ENCODE results near the gene ARHGEF7. TPM values are rescaled to one million over a fixed set of nuclear protein-coding genes. Genes with fewer than 3 reads are reported as not detected.

The ARHGEF7 gene
- total RNA-seq, 1 donor from 2014 or later = 63.2 TPM

- H3K4me3 ChIP-seq = no peak overlapping the region
- no peaks in the 10 kb centered on the region for H3K36me3 ChIP-seq
- no peak for DNase-seq
- intact Hi-C loops (cut with DNase I) = no loop called here
- ATAC-seq = no peak
- H3K9me3 ChIP-seq = no peaks in the 10 kb centered on the region
- H3K4me1 ChIP-seq = no peaks in the 10 kb centered on the region
- no peak overlapping the region for H3K27ac ChIP-seq
- TF ChIP-seq, protein P1, sequence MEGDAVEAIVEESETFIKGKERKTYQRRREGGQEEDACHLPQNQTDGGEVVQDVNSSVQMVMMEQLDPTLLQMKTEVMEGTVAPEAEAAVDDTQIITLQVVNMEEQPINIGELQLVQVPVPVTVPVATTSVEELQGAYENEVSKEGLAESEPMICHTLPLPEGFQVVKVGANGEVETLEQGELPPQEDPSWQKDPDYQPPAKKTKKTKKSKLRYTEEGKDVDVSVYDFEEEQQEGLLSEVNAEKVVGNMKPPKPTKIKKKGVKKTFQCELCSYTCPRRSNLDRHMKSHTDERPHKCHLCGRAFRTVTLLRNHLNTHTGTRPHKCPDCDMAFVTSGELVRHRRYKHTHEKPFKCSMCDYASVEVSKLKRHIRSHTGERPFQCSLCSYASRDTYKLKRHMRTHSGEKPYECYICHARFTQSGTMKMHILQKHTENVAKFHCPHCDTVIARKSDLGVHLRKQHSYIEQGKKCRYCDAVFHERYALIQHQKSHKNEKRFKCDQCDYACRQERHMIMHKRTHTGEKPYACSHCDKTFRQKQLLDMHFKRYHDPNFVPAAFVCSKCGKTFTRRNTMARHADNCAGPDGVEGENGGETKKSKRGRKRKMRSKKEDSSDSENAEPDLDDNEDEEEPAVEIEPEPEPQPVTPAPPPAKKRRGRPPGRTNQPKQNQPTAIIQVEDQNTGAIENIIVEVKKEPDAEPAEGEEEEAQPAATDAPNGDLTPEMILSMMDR (IDR thresholded peaks at IDR 0.05) = no peak
- H3K27me3 ChIP-seq = no peaks in the 10 kb centered on the region
Observed at GRCh38 chr13:111341886-111342285, 226.8 kb downstream of the ARHGEF7 start.

GRCh38 chr13:111342721-111343120 is 227.6 kb downstream of the ARHGEF7 start:
- Histone ChIP-seq H3K36me3 (no peaks in the 10 kb centered on the region), H3K27ac (no peak overlapping the region), H3K4me3 (no peak overlapping the region), H3K9me3 (no peaks in the 10 kb centered on the region), H3K27me3 (no peaks in the 10 kb centered on the region), H3K4me1 (no peaks in the 10 kb centered on the region)
- TF ChIP-seq, protein P1 (IDR thresholded peaks at IDR 0.05) = no peak
- DNase-seq (no peak), ATAC-seq (no peak)
- intact Hi-C loops (cut with DNase I) = no loop called here

GRCh38 chr13:111343186-111343805 is 228.2 kb downstream of the ARHGEF7 start:
- intact Hi-C loops (cut with DNase I) = no loop called here
- ATAC-seq (no peak), DNase-seq (no peak)
- Histone ChIP-seq H3K9me3 (no peaks in the 10 kb centered on the region), H3K27me3 (no peaks in the 10 kb centered on the region), H3K27ac (no peak overlapping the region), H3K4me1 (no peaks in the 10 kb centered on the region), H3K36me3 (no peaks in the 10 kb centered on the region), H3K4me3 (no peak overlapping the region)
- TF ChIP-seq, protein P1 (IDR thresholded peaks at IDR 0.05) = no peak

GRCh38 chr13:111344471-111345191 is 229.5 kb downstream of the ARHGEF7 start:
- intact Hi-C loops (cut with DNase I) = no loop called here
- ATAC-seq = peak; percentile 97
- no peak overlapping the region for H3K27ac ChIP-seq

GRCh38 chr13:111345682-111346081 is 230.6 kb downstream of the ARHGEF7 start:
- TF ChIP-seq, protein P1 (IDR thresholded peaks at IDR 0.05) = no peak
- H3K27ac ChIP-seq = no peak overlapping the region
- intact Hi-C loops (cut with DNase I) = no loop called here
- no peaks in the 10 kb centered on the region for H3K9me3 ChIP-seq
- H3K4me3 ChIP-seq = no peak overlapping the region
- DNase-seq = no peak
- no peak for ATAC-seq
- H3K36me3 ChIP-seq = no peaks in the 10 kb centered on the region
- no peaks in the 10 kb centered on the region for H3K27me3 ChIP-seq
- no peaks in the 10 kb centered on the region for H3K4me1 ChIP-seq

More at GRCh38 chr13:111344471-111345191, 229.5 kb downstream of the ARHGEF7 start:
- DNase-seq = peak; percentile 89
- H3K4me3 ChIP-seq = no peak overlapping the region
- H3K9me3 ChIP-seq = no peaks in the 10 kb centered on the region
- no peaks in the 10 kb centered on the region for H3K36me3 ChIP-seq
- TF ChIP-seq, protein P1 (IDR thresholded peaks at IDR 0.05) = peak; percentile 45
- no peaks in the 10 kb centered on the region for H3K4me1 ChIP-seq
- no peaks in the 10 kb centered on the region for H3K27me3 ChIP-seq
